Measurements from ENCODE around the gene NPBWR2.

The NPBWR2 gene

DNA sequence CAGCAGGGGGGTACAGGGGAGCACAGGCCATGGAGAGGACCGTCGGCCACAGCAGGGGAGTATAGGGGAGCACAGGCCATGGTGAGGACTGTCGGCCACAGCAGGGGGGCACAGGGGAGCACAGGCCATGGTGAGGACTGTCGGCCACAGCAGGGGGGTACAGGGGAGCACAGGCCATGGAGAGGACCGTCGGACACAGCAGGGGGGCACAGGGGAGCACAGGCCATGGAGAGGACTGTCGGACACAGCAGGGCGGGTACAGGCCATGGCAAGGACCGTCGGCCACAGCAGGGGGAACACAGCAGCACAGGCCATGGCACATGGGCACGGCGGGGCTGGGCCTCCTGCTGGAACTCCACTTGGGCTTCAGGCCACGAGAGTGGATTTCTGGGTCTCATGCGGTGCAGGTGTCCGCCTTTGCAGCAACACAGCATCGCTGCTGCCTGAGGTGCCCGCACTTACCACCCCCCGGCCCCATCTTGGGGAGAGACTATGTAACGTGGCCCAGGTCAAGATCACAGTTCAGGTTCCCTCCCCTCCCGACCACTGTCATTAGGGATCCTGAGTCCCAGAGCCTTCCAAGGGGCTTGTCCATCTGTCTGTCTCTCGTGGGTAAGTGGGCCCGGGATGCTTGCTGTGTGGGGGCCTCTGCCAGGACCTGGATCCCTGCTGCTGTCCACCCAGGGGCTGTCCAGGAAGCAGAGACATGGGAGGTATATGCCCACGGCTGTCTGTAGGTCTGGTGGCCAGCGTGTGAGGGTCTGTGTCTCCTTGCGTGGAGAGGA lies 2.5 kb downstream of the NPBWR2 start:
- POLR2A ChIA-PET = no interaction called here
- H3K9me3 ChIP-seq (ENCODE audit: control insufficient read depth, insufficient read depth, low read depth, low read length) = no peaks in the 10 kb centered on the region
- CTCF ChIA-PET = no interaction called here
- TF ChIP-seq, protein P1, sequence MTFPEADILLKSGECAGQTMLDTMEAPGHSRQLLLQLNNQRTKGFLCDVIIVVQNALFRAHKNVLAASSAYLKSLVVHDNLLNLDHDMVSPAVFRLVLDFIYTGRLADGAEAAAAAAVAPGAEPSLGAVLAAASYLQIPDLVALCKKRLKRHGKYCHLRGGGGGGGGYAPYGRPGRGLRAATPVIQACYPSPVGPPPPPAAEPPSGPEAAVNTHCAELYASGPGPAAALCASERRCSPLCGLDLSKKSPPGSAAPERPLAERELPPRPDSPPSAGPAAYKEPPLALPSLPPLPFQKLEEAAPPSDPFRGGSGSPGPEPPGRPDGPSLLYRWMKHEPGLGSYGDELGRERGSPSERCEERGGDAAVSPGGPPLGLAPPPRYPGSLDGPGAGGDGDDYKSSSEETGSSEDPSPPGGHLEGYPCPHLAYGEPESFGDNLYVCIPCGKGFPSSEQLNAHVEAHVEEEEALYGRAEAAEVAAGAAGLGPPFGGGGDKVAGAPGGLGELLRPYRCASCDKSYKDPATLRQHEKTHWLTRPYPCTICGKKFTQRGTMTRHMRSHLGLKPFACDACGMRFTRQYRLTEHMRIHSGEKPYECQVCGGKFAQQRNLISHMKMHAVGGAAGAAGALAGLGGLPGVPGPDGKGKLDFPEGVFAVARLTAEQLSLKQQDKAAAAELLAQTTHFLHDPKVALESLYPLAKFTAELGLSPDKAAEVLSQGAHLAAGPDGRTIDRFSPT (tag by site-specific recombination; IDR thresholded peaks at IDR 0.05) = 0 out of 2 replicates have a peak, but pooled peaks have one; percentile 21
- TF ChIP-seq ZNF596 (tag by site-specific recombination; IDR thresholded peaks at IDR 0.05) (no peak), ZIC2 (tag by site-specific recombination; IDR thresholded peaks at IDR 0.05) (peak; percentile 58; the same call in 1 of the 2 replicates)
- TF ChIP-seq, protein P2, sequence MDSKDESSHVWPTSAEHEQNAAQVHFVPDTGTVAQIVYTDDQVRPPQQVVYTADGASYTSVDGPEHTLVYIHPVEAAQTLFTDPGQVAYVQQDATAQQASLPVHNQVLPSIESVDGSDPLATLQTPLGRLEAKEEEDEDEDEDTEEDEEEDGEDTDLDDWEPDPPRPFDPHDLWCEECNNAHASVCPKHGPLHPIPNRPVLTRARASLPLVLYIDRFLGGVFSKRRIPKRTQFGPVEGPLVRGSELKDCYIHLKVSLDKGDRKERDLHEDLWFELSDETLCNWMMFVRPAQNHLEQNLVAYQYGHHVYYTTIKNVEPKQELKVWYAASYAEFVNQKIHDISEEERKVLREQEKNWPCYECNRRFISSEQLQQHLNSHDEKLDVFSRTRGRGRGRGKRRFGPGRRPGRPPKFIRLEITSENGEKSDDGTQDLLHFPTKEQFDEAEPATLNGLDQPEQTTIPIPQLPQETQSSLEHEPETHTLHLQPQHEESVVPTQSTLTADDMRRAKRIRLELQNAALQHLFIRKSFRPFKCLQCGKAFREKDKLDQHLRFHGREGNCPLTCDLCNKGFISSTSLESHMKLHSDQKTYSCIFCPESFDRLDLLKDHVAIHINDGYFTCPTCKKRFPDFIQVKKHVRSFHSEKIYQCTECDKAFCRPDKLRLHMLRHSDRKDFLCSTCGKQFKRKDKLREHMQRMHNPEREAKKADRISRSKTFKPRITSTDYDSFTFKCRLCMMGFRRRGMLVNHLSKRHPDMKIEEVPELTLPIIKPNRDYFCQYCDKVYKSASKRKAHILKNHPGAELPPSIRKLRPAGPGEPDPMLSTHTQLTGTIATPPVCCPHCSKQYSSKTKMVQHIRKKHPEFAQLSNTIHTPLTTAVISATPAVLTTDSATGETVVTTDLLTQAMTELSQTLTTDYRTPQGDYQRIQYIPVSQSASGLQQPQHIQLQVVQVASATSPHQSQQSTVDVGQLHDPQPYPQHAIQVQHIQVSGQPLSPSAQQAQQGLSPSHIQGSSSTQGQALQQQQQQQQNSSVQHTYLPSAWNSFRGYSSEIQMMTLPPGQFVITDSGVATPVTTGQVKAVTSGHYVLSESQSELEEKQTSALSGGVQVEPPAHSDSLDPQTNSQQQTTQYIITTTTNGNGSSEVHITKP (tag by site-specific recombination; IDR thresholded peaks at IDR 0.05) = no peak
- H3K4me1 ChIP-seq (ENCODE audit: control insufficient read depth, insufficient read depth, low read length) = no peaks in the 10 kb centered on the region
- no peak overlapping the region for H3K4me3 ChIP-seq (ENCODE audit: low read depth, low read length)
- H3K36me3 ChIP-seq (ENCODE audit: control insufficient read depth in 2 of 2, insufficient read depth in 1 of 2, low read length in 2 of 2) = no peaks in the 10 kb centered on the region
- H3K27ac ChIP-seq (ENCODE audit: extremely low read depth, low read depth, low read length) = no peak overlapping the region

GRCh38 chr20:64103871-64104666 lies 3.3 kb downstream of the NPBWR2 start:
- Histone ChIP-seq H3K27ac (ENCODE audit: extremely low read depth, low read depth, low read length) (no peak overlapping the region), H3K4me3 (ENCODE audit: low read depth, low read length) (no peak overlapping the region), H3K4me1 (ENCODE audit: control insufficient read depth, insufficient read depth, low read length) (no peaks in the 10 kb centered on the region), H3K36me3 (ENCODE audit: control insufficient read depth in 2 of 2, insufficient read depth in 1 of 2, low read length in 2 of 2) (no peaks in the 10 kb centered on the region), H3K9me3 (ENCODE audit: control insufficient read depth, insufficient read depth, low read depth, low read length) (no peaks in the 10 kb centered on the region)
- TF ChIP-seq ZNF223 (tag by site-specific recombination; IDR thresholded peaks at IDR 0.05) = no peak
- TF ChIP-seq, protein P3, sequence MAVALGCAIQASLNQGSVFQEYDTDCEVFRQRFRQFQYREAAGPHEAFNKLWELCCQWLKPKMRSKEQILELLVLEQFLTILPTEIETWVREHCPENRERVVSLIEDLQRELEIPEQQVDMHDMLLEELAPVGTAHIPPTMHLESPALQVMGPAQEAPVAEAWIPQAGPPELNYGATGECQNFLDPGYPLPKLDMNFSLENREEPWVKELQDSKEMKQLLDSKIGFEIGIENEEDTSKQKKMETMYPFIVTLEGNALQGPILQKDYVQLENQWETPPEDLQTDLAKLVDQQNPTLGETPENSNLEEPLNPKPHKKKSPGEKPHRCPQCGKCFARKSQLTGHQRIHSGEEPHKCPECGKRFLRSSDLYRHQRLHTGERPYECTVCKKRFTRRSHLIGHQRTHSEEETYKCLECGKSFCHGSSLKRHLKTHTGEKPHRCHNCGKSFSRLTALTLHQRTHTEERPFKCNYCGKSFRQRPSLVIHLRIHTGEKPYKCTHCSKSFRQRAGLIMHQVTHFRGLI (tag by site-specific recombination; IDR thresholded peaks at IDR 0.05) = no peak
- TF ChIP-seq, protein P1 (tag by site-specific recombination; IDR thresholded peaks at IDR 0.05) = 0 out of 2 replicates have a peak, but pooled peaks have one; percentile 22
- TF ChIP-seq ZNF658 (tag by site-specific recombination; IDR thresholded peaks at IDR 0.05) = no peak
- TF ChIP-seq ZNF169 (tag by site-specific recombination; IDR thresholded peaks at IDR 0.05) = no peak
- ChIA-PET POLR2A (no interaction called here), CTCF (interaction anchor here (0.7 to 1.5 kb wide), 3 partner anchors 15 to 51 kb away, joined by 3 to 5 read pairs (median 3); no protein-coding TSS in a partner anchor)
